ENCODE measurements around the gene ANKLE1. TPM values are rescaled to one million over a fixed set of nuclear protein-coding genes. Genes with fewer than 3 reads are reported as not detected.

ANKLE1 gene
- total and polyA plus RNA-seq, 2 experiments from 2014 or later, result 0.29 to 0.90 TPM

DNA sequence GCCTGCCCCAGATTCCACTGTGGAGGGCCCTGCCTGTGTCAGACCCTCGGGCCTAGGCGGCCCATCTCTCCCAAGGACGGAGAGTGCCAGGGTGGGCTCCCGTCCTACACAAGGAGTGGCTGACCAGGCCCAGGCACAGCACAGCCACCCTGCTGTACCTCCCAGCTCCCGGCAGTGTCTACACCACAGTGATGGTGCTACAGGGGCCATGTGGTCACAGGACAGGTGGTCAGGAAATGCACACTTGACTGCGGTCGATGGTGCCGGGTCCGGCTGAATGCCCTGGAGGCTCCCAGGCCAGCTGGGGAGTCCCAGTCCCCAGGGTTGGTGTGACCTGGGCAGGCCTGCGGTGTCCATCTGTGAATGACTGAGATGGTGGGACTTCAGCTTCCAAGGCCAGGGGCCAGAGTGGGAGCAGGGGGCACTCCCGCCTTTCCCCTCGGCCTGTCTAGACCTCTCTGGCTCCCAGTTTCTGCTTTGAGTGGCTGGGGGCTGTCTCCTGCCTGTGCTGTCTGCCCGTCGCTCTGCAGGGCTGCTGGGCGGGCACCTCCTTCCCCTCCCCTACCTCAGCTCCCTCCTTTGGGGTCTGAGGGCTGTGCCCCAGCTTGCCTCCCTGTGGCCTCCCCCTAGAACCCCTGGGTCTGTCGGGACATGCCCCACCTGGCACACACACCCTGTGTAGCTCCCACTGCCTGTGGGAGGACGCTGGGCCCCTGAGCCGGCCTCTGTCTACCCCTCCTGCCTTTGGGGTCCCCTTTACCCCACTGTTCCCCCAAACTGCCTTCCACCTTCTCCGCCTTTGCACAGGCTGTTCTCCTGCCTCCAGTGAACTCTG, 40.2 kb downstream of the ANKLE1 start:
- Histone ChIP-seq H3K4me1 (ENCODE audit: insufficient read depth) (no peaks in the 10 kb centered on the region), H3K9me2 (replicated peaks; ENCODE audit: insufficient read depth) (no peaks in the 10 kb centered on the region), H3K36me3 (replicated peaks; ENCODE audit: insufficient read depth, low read depth) (no peaks in the 10 kb centered on the region), H2AFZ (no peak overlapping the region), H3K4me3 (no peak overlapping the region), H3K4me2 (no peak overlapping the region), H3K27ac (no peak overlapping the region), H4K20me1 (ENCODE audit: insufficient read depth, poor library complexity, severe bottlenecking) (no peaks in the 10 kb centered on the region), H3K9me3 (ENCODE audit: low read depth) (no peaks in the 10 kb centered on the region), H3K79me2 (no peaks in the 10 kb centered on the region), H3K27me3 (no peaks in the 10 kb centered on the region)
- no peak for DNase-seq (ENCODE audit: low spot score)
- TF ChIP-seq EZH2phosphoT487 (IDR thresholded peaks at IDR 0.05; ENCODE audit: low read depth, severe bottlenecking, unreplicated experiment), result no peak
- TF ChIP-seq EZH2 (IDR thresholded peaks at IDR 0.05; ENCODE audit: borderline replicate concordance), result no peak
- TF ChIP-seq, protein P1, sequence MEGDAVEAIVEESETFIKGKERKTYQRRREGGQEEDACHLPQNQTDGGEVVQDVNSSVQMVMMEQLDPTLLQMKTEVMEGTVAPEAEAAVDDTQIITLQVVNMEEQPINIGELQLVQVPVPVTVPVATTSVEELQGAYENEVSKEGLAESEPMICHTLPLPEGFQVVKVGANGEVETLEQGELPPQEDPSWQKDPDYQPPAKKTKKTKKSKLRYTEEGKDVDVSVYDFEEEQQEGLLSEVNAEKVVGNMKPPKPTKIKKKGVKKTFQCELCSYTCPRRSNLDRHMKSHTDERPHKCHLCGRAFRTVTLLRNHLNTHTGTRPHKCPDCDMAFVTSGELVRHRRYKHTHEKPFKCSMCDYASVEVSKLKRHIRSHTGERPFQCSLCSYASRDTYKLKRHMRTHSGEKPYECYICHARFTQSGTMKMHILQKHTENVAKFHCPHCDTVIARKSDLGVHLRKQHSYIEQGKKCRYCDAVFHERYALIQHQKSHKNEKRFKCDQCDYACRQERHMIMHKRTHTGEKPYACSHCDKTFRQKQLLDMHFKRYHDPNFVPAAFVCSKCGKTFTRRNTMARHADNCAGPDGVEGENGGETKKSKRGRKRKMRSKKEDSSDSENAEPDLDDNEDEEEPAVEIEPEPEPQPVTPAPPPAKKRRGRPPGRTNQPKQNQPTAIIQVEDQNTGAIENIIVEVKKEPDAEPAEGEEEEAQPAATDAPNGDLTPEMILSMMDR (IDR thresholded peaks at IDR 0.05; ENCODE audit: poor library complexity), result no peak
- 95% methylated on average over 18 of the region's 19 CpGs for WGBS (ENCODE audit: low lambda C conversion rate, missing lambda C conversion rate)

- no peaks in the 10 kb centered on the region for H3K27me3 ChIP-seq
- no peak overlapping the region for H3K4me3 ChIP-seq
- no peak overlapping the region for H3K4me2 ChIP-seq
- no peak overlapping the region for H2AFZ ChIP-seq
- TF ChIP-seq EZH2 (IDR thresholded peaks at IDR 0.05; ENCODE audit: borderline replicate concordance) (no peak), EZH2phosphoT487 (IDR thresholded peaks at IDR 0.05; ENCODE audit: low read depth, severe bottlenecking, unreplicated experiment) (no peak)
- TF ChIP-seq, protein P1 (IDR thresholded peaks at IDR 0.05; ENCODE audit: poor library complexity), result no peak
- no peaks in the 10 kb centered on the region for H4K20me1 ChIP-seq (ENCODE audit: insufficient read depth, poor library complexity, severe bottlenecking)
- H3K36me3 ChIP-seq (replicated peaks; ENCODE audit: insufficient read depth, low read depth), result no peaks in the 10 kb centered on the region
- H3K9me3 ChIP-seq (ENCODE audit: low read depth), result no peaks in the 10 kb centered on the region
- no peaks in the 10 kb centered on the region for H3K4me1 ChIP-seq (ENCODE audit: insufficient read depth)
- no peaks in the 10 kb centered on the region for H3K9me2 ChIP-seq (replicated peaks; ENCODE audit: insufficient read depth)
- no peak overlapping the region for H3K27ac ChIP-seq
- DNase-seq (ENCODE audit: low spot score), result no peak
- no peaks in the 10 kb centered on the region for H3K79me2 ChIP-seq
- 90% methylated on average over 10 of the region's 10 CpGs for WGBS (ENCODE audit: low lambda C conversion rate, missing lambda C conversion rate)
Observed at GRCh38 chr19:17322854-17323253, 41.2 kb downstream of the ANKLE1 start.

DNA sequence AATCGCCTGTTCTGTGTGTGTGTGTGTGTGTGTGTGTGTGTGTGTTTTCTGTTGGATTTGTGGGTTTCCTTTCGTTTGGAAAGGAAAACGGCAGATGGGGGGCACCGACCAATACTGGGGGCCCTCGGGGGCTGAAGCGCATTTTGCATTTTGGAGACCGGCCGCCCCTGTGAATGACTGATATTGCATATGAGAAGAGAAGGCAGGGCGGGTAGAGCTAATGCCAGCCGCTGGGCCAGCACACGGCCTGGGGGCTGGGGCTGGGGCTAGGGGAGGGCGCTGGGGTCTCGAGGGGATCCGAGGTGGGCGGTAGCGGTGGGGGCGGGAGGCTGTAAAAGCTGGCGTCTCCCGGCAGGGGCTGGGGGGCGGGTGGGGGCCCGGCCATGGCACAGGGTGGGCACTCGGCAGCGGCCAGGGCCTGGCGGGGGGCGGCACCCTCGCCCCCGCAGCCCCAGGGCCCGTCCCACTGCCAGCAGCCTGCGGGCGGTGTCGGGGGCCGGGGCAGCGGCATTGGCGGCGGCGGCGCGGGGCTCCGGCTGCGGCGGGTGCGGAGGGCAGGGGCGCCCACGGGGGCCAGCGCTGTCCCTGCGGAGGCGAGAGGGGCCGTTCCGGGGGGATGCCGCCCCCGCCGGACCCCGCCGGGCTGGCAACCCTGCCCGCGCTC, 41.7 kb downstream of the ANKLE1 start:
- Histone ChIP-seq H3K9me3 (ENCODE audit: low read depth) (no peaks in the 10 kb centered on the region), H3K27ac (no peak overlapping the region), H3K9me2 (replicated peaks; ENCODE audit: insufficient read depth) (no peaks in the 10 kb centered on the region), H2AFZ (no peak overlapping the region), H3K36me3 (replicated peaks; ENCODE audit: insufficient read depth, low read depth) (no peaks in the 10 kb centered on the region), H3K4me3 (no peak overlapping the region), H3K79me2 (no peaks in the 10 kb centered on the region), H3K4me1 (ENCODE audit: insufficient read depth) (peaks cover 4% of the 10 kb centered on the region), H3K4me2 (no peak overlapping the region), H3K27me3 (no peaks in the 10 kb centered on the region), H4K20me1 (ENCODE audit: insufficient read depth, poor library complexity, severe bottlenecking) (no peaks in the 10 kb centered on the region)
- WGBS (ENCODE audit: low lambda C conversion rate, missing lambda C conversion rate), result 94% methylated on average over 14 of the region's 56 CpGs
- DNase-seq (ENCODE audit: low spot score), result no peak
- TF ChIP-seq, protein P1 (IDR thresholded peaks at IDR 0.05; ENCODE audit: poor library complexity), result no peak

All from hepatocyte (in vitro differentiated cells).